HG02840 (cell line): ENCODE data around the gene ZNF521.

Source experiments
- ATAC-seq: cut with Tn5 transposase; IDR thresholded peaks from one replicate; pipeline ENCODE4 v1.9.1; 2021; ENCODE audit warnings: mild to moderate bottlenecking, moderate library complexity, moderate number of reproducible peaks; ENCODE audit not compliant: unreplicated experiment, low FRiP score

Gene ZNF521

DNA sequence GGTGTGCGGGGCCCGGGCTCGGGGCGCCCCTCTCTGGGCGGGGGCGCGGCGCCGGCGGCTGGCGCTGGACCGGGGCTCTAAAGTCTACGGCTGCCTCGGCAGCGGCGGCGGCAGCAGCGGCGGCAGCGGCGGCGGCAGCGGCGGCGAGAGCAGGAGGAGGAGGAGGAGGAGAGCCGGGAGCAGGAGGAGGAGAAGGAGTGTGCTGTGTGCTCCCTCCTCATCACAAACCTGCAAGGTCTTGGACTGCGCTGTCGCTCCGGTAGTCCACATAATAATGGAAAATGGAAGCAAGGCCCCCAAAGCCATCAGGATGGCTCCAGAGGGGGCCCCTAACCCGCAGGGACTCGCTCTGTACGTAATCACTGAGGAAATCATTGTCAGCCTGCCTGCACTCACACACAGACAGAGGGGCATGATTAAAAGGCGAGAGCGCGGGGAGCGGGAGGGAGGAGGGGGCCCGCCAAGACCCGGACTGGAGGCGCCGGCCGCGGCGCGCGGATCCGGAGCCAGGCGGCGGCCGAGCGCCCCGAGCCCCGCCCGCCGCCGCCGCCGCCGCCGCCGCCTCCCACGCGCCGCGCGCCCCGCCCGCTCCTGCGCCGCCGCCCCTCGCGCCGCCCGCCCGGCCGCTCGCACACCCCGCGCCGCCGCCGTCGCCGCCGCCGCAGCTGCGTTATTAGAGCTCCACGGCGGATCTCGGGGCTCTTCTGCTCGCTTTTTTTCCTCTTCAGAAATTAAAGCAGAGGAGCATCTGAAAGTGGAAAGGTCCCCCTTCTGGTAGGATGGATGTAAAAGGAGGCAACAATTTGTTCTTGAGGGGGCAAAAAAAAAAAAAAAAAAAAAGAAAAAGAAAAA, at the start of gene ZNF521:
TSS of gene ZNF521 (minus strand) at position 390 of the 852 bp plus-strand sequence. CDS start 1,220 bp downstream, outside the sequence.
- ATAC-seq, result peak; percentile 65

DNA sequence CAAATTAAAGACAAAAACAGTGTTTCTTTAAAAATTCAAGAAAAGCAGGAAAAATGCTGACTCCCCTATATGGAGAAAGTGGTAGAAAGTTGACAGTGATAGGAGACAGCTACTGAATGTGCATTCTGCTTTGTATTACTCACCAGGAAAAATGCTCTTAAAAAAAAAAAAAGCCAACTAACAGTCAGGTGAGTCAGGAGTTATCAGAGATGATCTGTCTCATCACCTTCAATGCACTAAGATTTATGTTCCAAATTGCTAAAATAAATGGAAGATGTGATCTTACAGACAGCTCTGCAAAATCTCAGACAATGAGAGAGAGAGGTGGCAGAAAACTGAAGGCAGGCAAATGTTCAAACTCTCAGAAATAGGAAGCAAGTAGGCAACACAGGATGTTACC, 47.6 kb upstream of the ZNF521 start:
- no peak for ATAC-seq

DNA sequence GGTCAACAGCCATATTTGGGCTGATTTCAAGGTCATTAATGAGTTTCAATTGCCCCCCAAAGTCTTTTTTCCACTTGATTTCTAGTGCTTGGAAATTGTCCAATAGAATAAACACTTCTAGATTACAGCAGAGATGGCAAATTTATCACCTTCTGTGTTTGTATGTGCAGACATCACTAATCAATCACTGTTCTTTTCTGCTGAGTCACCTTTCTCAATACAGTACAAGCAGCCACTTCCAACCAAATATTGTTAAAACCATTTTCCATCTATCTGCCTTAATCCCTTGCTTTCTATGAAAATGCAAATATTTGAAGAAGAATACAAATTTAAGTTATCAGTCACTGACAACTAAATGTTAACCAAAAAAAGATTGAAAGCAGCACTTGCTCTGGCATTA, 40.2 kb upstream of the ZNF521 start:
- no peak for ATAC-seq

DNA sequence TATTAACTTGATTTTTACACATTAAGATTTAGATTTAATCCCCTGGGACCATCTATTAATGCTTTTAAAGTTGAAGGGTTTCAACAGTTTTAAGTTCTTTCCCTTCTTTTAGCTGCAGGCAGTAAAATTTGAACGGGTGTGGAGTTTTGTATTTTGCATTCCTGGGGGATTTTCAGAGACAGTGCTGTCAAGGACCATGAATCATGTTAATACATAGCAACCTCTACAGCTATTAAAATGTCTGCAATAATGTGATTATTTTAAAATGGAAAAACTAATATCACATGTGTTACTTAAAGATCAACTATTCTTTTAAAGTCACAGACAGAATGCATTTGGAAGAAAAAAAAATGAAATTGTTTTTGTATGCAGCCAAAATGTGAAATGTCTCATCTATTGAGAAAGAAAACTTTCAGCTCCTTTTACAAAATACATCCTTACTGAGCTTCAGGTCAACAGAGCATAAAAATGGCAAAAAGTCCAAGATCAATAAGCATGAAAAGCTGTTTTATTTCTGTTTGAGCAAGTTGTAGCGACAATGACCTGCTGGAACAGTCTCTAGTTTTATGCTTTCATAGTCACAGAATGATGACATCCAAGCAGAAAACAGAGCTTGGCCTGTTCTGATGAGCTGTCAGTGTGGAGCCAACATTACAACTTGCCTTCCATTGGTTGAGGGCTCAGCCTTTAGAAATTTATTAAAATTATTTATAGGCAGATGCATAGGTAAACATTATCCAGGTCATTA, 21.6 kb upstream of the ZNF521 start:
- no peak for ATAC-seq

DNA sequence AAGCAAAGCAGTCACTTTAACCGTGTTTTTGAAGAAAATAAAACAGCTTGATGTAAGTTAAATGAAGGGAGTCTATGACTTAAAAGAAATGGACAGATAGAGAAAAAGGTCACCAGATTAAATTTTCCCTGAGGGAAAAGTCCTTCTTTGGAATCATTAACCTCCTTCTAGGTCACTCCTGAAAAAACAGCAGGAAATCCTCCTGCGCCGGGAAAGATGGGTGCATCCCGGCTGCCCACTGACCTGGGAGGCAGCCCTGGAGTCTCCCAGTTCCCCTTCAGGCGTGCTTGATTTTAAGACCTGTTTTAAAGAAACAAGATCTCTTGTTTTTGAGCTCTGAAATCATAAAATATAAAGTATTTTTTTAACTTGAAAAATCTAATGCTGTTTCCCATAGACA, 18.4 kb upstream of the ZNF521 start:
- ATAC-seq, result no peak

DNA sequence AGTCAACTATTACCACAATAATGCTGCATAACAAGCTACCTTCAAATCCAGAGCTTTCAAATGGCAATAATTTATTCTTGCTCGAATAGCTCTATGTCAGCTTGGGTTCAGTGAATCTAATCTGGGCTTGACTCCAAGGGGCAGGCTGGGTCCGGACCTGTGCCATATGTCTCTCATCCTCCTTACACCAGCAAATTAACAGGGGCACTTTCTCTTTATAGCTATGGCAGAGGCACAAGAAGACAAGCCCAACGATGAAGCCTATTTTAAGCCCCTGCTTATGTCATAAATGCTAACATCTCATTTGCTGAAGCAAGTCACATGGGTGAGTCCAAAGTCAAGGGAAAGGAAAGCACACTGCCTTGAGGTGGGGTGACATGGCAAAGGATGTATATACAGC, 13.3 kb upstream of the ZNF521 start:
- no peak for ATAC-seq

DNA sequence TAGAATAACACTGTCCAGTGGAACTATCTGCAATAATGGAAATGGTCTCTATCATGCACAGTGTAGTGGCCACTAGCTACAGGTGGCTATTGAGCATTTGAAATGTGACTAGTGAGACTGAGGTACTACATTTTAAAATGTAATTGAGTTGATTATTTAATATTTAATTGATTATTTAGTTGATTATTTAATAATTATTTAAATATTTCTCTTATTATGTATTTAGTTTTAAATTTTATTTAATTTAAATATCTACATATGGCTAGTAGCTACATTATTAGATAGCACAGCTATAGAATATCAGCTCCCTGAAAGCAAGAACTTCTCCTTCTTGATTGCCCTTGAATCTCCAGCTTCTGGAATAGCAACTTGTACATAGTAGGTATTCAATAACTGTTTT, 12.8 kb upstream of the ZNF521 start:
- no peak for ATAC-seq

DNA sequence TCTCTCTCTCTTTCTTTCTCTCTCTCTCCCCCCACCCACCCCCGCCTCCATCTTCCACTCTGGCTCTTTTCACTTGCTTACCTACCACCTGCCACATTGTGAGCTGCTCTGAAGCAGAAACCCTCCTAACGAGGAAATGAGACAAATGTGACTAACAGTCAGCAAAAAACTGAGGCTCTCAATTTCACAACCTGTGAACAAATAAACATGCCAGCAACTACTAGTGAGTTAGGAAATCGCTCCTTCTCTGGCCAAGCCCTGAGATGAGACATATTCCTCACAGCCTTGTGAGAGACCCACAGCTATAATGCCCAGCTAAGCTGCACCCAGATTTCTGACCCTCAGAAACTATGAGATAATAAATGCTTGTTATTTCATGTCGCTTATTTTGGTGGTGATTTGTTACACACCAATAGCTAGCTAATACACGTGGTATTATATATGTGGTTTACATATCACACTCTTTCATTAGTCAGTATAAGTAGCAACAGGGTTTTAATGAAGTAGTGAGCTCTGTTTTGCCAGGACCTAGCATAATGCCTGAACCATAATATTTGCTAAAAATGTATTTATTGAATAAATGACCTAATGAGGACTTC, 8.4 kb upstream of the ZNF521 start:
- no peak for ATAC-seq

DNA sequence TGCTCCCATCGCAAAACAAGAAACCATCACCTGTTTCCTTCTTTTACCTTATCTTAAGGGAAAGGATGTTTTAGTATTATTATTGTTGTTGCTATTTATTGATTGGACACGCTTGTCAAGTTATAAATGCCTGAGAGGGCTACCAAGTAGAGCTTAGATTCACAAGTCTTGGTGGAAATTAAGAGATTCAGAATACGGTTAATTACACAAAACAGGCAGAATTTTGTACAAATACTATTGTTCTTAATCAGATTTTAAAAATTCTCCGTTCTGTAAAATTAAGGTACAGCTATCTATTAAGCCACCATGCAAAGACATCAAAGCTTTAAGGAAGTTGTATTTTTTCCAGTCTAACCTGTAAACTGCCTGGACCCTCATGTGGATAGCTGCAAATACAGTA, 1.1 kb upstream of the ZNF521 start:
- ATAC-seq, result no peak

DNA sequence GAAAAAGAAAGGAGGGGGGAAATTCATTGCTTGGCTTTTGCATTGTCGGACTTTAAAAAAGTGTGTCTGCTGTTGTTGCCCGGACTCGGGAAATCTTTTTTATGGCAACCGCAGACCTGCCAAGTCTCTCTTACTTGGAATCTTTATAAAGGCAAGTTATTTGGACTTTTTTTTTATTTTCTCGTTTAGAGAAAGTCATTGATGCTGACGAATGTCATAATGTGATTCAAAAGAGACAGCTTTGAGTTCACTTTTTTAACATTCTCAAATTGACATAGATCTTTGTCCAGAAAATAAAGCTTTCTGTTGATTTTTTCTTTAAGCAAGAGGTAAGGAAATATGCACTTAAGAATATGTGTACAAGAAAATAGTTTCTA, 651 bp upstream of the ZNF521 start:
- ATAC-seq, result no peak

DNA sequence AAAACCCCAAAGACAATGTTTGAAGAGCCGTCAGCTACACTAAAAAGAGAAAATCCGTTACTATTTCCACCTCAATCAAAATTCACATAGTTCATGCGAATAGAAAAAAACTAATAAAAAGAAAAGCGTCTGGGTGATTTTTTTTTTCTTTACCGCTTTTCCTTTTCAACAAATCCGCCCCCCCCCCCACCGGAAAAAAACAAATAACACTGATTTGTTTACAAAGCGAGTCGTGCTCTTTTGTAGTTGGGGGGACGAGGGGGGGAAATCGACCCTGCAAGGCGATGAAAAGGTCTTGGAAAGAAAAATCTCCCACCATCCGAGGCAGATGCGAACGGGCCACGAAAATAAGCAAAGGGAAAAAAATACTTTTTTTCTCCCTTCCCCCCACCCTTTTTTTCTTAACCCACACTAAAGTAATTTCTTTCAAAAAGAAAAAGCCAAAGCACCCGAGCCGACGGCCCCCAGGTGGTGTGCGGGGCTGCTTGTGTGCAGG, 638 bp downstream of the ZNF521 start:
- ATAC-seq, result no peak

DNA sequence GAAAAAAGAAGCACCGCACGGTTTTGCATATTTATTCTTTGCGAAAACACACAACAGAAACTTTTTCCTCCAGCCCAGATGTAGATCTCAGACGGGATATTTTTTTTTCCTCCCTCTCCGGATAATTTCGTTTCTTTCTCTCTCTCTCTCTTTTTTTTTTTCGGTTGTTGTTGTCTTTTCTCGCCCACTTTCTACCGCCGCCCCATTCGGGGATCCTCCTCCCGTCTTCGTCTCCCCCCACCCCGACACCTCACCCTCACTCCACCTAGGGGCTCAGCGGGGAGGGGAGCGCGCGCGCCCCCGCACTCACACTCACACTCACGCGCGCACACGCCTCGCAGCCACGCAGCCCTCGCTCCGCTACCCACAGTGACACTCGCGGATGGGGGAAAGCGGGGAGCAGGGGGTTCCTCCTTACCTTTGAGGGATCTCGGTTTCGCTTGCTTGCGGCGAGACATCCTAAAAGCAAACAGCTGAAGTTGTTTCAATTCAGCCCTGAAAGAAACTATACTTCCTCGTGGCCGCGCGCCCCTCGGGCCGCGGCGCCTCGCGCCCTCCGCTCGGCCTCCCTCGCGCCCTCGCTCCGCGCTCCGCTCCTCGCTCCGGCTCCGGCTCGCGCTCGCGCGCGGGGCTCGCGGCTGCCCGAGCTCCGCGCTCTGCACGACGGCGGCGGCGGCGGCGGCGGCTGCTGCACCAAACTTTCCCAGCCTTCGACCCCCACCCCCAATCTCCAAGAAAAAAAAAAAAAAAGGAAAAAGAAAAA, 1.3 kb downstream of the ZNF521 start:
- ATAC-seq, result no peak

DNA sequence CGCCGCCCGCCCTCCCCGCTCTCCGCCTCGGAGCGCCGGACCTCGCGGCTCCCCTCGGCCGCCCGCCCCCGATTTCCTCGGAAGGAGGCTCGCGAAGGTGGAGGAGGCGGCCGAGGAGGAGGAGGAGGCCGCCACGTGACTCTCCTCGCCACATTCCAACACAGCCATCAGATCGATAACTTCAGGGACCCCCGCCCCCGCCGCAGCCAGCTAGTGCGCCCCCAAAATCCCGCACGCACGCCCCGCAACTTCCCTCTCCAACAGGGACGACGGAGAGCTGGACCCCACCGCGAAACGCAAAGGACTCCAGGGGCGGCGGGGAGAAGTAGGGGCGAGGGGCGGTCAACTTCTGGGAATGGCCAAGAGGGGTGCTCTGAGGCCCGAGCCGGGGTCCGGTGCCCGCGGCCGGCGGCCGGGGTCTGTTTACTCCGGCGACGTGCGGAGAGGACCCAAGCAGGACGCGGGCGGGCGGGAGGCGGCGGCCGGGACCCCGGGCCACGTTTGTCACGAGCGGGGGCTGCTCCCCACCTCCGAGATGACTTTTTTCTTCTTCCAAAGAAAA, 2.0 kb downstream of the ZNF521 start:
- ATAC-seq, result no peak

DNA sequence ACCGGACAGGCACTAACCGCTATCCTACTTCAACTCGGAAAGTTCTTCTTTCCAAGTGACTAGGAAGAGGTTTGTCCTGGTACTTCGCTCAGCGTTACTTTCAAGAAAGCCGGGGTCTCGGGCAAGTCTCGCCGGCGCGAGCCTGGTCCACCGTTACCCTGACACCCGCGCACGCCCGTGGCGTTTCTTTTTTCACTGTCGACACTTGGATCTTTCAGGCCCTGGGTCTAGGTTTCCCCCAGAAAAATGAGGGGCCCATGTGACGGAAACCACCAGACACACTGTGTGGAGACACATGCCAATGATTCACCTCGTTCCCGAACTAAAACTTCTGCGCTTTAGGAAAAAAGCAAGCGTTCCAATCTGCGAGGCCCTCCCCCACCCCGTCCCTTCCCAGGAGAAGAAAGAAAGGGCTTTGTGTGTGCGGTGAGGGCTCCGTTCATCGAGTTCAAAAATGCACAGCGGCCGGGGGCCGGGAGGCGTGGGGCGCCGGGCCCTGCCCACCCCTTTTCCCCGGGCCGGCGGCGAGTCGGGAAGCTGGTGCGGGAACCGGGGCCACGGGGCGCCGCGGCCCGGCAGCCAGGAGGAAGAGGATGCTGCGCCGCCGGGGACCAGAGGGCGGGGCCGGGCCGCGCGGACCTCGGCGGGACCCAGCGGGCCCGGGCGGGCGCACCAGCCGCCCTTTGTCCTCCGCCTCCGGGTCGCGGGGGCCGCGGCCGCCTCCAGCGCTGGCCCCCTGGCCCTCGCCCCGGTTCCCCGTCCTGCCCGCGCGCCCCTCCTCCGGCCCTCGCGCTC, 2.6 kb downstream of the ZNF521 start:
- no peak for ATAC-seq

DNA sequence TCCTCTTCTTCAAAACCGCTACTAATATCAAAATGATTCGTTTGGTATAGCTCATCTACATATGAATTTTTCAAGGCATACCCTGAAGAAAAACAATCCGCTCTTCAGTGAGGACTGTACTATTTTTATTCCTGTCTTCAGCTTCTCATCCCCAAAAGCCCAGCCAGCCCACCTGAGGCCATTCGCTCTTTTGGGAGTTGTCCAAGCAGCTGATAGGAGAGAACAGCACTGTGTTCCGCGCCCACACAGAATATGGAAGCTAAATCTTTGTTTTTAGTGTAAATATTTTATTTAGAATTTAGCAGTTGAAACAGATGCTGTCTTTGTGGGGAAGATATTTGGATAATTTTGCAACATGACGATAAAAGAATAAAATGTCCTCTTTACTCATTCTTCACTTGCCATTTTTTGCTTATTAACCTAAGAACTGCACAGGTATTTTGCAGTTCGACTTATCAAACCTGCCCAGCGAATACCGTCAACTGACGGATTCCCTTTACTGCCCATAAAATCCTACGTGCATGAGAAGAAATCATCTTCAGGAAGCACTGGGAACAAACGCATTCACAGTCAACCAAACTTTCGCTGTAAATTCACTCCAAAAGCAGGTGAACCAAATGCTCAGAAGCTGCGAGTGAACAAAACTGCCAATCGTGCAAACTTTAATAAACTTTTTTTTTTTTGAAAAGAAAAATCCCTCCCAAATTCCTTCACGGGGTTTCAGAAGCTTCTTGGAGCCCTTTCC, 3.4 kb downstream of the ZNF521 start:
- no peak for ATAC-seq

DNA sequence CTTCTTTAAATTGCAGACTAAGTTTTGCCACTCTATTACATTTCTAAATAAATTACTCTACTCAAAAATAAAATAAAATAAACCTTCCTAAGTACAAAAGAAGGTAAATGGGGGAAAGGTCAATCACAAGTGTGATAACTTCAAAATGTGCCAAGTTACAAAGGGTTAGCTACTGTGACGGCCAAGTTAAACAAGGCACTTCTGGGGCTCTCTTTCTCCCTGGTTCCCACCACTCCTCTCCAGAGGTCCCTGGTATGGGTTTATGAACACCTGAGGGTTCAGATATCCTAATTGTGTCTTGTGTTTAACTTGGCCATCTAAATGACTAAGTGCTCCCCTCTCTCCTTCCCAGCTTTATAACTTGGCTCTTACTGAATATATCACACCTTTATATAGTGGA, 5.4 kb downstream of the ZNF521 start:
- no peak for ATAC-seq

DNA sequence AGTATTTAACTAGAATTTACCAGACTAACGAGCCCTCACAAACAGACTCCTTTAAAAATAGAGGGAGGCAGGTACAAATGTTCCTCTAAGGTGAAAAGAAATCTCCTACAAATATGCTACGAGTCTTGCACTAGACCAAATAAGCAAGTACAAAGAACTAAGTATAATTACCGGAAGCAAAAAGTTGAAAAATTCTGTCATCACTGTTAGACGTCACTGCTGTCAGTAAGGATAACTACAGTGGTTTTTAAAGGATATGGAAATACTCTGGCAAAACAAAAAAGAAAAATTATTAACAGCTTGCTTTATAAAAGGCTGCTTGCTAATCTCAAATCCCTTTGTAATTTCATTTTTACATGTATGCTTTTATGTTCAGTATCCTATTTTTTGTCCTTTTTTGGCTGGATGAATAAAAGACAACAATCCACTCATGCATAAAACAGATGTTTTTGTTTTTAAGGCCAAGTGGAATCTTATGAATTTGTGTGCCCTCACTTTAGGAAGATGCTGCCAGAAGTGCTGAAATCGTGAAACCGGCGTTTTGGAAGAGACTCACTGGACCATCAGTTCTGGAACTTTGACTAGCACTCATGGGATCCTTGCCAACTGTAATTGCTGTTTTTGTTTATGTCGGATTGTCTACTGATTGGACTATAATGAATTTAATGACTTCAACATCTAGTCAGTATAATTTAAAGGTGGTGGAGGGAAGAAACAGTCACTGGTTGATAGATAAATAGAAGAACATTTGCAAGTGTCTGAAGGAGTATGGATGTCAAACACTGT, 6.7 kb downstream of the ZNF521 start:
- ATAC-seq, result no peak

DNA sequence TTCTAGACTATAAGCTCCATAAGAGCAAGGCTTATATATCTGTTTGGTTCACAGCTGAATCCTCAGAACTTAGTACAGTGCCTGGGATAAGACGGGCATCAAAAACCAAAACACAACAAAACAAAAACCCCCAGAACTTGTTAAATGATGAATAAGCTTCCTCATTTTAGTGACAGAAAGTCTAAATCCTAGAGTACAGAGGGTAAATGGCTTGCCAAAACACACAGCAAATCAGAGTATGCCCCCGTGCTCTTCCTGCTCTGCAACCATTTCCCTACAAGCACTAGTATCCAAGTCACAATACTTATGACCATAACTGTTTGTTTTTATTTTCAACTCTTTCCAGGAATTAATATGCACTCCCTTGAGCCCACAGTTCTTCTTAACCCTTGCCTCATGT, 10.1 kb downstream of the ZNF521 start:
- ATAC-seq, result no peak
